GM19193 (cell line): ENCODE data around the gene NUP153.

Experiments used
- POLR2A ChIP-seq: IDR thresholded peaks from 4 replicates; pipeline ENCODE4 v1.6.1; 2011; ENCODE audit not compliant: insufficient read depth, insufficient read length; ENCODE audit errors: extremely low read depth

The NUP153 gene

DNA sequence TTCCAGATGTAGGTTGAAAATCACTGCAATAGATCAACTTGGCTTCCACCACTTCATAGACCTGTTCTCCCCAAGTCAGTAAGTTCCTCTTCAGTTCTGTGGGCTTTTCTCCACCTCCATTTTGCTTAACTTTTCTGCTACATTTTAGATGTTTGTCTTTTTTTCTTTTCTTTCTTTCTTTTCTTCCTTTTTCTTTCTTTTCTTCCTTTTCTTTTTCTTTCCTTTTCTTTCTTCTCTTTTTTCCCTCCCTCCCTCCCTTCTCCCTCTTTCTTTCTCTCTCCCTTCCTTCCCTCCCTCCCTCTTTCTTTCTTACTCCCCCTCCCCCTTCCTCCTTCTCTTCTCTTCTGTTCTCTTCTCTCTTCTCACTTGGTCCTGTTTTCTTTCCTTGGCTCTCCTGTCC is 113.5 kb downstream of the NUP153 start:
- TF ChIP-seq POLR2A: no peak

DNA sequence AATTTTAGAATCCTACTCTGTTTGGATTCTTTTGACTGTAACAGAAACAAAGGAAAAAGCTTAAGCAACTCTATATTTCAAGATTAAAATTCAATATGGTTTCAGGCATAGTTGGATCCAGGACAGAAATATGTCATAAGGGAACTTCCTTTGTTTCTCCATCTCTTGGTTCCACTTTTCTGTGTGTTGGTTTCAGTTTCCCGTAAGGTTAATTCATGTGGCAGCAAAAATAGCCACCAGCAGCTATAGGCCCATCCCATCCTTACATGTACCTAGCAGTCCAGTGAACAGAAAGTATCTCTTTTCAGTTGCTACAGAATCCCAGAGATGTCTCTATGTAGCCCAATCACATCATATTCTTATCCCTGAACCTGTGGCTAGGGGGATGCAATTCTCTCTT is 115.4 kb downstream of the NUP153 start:
- no peak for TF ChIP-seq POLR2A

DNA sequence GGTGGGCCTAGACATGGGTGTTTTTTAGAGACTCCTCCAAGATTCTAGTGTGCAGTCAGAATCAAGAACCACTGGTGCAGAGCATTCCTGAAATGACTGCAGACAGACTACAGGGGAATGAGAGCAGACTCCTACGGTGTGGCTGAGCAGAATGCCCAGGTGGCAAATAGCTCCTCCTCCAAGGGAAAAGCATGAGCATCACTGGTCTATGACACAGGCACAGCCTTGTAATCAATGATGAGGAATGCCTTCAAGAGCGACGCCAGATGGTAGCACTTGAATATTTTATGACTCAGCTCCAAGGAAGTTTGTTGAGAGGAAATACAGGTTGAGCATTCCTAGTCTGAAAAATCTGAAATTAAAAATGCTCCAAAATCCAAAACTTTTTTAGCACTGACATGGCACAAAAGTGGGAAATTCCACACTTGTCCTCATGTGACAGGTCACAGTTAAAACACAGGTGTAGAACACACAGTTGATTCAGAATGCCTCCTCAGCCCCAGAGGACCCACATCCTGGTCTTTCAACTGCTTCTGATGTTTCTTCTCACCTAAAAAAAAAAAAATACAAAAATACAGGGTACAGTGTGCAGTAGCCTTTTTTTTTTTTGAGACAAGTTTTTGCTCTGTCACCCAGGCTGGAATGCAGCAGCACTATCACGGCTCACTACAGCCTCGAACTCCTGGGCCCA is 117.2 kb downstream of the NUP153 start:
- no peak for TF ChIP-seq POLR2A

DNA sequence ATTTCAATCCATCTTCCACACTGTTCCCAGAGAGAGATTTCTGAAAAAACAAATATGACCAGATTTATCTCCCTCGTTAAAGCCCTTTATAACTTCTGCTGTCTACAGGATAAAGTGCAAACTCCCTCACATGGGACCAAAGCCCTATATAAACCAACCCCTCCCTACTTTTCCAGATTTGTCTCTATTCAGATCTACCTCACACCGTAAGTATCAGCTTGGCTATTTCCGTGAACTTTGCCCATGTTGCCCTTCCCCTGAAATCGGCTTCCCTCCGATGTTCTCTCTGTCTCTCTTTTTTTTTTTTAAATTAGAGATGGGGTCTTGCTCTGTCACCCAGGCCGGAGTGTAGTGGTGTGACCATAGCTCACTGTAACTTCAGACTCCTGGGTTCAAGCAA is 118.7 kb downstream of the NUP153 start:
- TF ChIP-seq POLR2A: no peak

DNA sequence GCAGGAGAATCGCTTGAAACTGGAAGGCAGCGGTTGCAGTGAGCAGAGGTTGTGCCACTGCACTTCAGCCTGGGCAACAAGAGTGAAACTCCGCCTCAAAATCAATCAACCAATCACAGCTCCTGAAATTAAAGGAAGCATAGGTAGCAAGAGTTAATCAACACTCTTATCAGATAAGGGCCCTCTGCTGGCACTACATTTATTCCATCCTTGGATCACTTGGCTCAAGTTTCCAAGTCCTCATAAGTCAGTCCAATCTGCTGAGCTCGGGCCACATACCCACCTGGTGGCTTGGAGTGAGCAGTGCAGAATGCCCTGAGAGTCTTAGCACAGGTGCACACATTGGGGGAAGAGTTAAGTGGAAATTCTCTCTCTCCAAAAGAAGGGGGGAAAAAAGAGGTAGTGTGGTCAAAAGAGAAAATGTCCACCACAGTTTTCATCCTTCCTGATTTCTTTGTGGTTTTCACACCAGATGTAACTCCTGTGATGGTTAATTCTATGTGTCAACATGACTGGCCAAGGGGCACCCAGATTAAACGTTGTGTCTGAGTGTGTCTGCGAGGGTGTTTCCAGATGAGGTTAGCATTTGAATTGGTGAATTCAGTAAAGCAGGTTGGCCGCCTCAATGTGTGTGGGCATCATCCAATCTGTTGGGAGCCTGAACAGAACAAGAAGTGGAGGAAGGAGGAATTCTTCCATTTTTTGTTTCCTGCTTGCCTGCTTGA is 120.8 kb downstream of the NUP153 start:
- TF ChIP-seq POLR2A: no peak

DNA sequence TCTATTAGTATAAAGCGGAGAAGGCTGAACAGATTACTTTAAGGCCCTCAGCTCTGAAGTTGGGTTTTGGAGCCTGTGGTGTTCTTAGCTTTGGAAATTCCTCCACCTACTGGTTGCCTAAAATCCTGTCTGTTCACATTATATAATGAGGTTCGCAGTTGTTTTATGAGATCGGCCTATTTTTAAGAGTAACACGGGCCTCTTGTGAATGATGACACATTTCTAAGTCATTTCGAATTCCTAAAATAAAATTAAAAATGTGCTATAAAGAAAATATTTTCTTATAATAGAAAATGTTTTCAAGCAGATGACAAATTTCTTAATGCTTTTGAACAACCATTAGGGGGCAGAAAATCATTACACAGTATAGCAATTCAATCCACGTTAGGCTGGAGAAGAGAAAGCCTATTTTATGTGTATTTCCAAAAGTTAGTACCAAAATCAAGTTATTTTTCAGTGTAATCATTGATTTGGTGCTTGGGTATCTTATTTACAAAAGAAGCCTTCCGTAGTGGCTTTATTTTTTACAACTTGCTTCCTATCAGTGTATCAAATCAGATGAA is 122.4 kb downstream of the NUP153 start:
- TF ChIP-seq POLR2A: no peak

DNA sequence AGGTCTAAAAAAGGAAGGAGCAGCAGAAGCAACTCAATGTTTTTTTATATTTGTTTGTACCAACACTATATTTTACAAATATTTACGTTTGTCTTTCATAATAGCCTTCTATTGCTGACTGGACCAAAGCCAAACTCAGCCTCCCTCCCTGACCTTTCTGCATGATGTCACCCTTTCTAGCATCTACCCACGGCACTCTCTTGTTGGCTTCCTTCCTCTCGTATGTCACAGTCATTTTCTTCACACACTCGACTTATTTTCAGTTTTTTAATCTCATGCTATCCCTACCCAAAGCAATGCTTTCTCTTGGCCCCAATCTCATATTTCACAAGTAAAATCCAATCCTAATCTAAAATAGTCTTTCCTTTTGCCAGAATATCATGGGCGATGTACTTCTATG is 122.9 kb downstream of the NUP153 start:
- no peak for TF ChIP-seq POLR2A

DNA sequence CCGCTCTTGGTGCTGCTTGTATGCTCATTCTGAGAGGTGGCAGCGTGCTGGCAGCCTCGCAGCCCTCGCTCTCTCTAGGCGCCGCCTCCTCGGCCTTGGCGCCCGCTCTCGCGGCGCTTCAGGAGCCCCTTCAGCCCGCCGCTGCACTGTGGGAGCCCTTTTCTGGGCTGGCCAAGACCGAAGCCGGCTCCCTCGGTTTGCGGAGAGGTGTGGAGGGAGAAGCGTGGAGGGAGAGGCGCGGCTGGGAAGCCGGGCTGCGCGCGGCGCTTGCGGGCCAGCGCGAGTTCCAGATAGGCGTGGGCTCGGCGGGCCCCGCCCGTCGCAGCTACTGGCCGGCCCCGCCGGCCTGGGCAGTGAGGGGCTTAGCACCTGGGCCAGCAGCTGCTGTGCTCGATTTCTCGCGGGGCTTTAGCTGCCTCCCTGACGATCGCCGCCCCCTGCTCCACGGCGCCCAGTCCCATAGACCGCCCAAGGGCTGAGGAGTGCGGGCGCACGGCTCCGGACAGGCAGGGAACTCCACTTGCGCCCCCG is 126.1 kb downstream of the NUP153 start:
- no peak for TF ChIP-seq POLR2A

DNA sequence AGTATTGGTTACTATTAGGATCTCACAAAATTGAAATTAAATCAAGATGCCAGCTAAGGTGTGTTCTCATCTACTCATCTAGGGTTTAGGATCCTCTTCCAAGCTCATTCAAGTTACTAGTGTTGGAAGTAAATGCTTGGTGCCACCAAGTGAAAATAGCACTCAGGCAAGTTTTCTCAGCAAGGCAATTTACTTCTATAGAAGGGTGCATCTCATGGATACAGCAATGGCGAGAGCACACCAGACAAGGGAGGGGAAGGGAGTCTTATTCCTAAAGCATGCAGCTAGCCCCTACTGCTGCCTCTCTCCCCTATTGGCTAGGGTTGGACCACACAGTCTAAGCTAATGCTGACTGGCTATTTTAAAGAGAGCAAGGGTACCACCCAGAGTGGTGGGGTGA is 129.7 kb downstream of the NUP153 start:
- TF ChIP-seq POLR2A: no peak

DNA sequence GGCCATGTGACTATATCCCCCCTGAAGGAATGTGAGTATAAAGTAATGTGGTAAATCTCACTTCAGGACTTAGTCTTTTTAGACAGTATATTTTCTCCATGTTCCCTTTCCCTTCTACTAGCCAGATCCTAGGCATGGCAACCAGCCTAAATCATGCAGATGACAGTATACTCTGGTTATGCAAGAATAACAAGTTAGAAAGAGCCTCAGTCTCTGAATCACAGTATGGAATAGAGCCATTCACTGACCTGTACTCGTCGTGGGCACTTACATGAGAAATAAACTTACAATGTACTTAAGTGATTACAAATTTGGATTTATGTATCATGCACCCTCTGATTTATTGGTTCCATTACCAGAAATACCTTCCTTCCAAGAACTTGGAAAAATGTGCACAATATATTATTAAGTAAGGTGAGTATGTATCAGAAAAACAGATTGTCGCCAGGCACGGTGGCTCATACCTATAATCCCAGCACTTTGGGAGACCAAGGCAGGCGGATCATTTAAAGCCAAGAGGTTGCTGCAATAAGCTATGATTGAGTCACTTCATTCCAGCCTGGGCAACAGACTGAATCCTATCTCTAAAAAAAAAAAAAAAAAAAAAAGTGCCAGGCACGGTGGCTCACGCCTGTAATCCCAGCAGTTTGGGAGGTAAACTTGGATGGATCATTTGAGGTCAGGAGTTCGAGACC is 131.7 kb downstream of the NUP153 start:
- TF ChIP-seq POLR2A: no peak

DNA sequence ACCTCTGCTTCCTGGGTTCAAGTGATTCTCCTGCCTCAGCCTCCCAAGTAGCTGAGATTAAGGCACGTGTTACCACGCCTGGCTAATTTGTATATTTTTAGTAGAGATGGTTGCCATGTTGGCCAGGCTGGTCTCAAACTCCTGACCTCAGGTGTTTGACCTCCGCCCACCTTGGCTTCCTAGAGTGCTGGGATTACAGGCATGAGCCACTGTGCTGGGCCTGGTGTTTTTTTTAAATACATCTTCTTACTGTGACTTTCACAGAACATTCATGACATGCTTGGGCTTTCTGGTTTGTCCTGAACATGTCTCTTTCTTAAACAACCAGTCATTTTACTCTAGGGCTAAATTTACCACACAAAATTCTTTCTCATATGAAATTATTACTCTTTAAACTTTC is 141.3 kb downstream of the NUP153 start:
- no peak for TF ChIP-seq POLR2A
